Measurements from ENCODE around the gene ABCA1.

DNA sequence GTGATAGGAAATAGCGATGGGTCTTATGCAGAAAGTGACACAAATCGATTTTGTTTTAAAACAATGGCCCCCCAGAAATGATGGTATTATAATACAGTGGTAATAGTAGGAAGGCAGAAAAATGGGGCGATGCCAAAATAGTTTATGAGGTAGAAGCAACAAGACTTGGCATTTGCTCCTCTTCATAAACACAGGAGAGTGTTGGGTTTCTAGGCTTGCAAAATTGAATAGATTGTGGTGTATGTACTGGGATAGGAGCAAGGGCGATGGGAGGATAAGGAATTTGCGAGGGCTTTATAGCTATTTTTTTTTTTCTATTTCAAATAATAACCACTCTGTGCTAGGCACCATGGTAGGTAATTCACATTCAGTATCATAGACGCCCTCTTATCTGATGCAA is 49.2 kb upstream of the ABCA1 start:
- TF ChIP-seq, protein P1, sequence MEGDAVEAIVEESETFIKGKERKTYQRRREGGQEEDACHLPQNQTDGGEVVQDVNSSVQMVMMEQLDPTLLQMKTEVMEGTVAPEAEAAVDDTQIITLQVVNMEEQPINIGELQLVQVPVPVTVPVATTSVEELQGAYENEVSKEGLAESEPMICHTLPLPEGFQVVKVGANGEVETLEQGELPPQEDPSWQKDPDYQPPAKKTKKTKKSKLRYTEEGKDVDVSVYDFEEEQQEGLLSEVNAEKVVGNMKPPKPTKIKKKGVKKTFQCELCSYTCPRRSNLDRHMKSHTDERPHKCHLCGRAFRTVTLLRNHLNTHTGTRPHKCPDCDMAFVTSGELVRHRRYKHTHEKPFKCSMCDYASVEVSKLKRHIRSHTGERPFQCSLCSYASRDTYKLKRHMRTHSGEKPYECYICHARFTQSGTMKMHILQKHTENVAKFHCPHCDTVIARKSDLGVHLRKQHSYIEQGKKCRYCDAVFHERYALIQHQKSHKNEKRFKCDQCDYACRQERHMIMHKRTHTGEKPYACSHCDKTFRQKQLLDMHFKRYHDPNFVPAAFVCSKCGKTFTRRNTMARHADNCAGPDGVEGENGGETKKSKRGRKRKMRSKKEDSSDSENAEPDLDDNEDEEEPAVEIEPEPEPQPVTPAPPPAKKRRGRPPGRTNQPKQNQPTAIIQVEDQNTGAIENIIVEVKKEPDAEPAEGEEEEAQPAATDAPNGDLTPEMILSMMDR (conservative IDR thresholded peaks at IDR 0.05): no peak
- no peak for TF ChIP-seq ZFX (IDR thresholded peaks at IDR 0.05)

Measured in C4-2B (cell line).